Right kidney (tissue), 9 donors: ENCODE measurements around the gene BBS1.
"Not testable (repeated sequence)": the region's sequence is repeated elsewhere in the genome, so short reads cannot be mapped to it uniquely, and the experiment has no call there.

Experiments
- DNase-seq: peaks from one replicate; pipeline ENCODE4 v3.0.0-alpha.2; 2016
- long read RNA-seq, 8 donors: transcript quantifications; one replicate each; lab custom pipeline, GENCODE V29; 2026

Gene BBS1
- long read RNA-seq, donor 1, transcript BBS1-201 (17 exons, 3,423 nt) = major isoform, 9 of 41 reads
- long read RNA-seq, donor 1, partial matches to known transcripts = 24 of 41 reads
- long read RNA-seq, donor 1, other reads (novel, unspliced or antisense) = 7 of 41 reads
- long read RNA-seq, donor 2, transcript BBS1-201 (17 exons, 3,423 nt) = major isoform, 5 of 6 reads
- long read RNA-seq, donor 2, partial matches to known transcripts = 0 of 6 reads
- long read RNA-seq, donor 2, other reads (novel, unspliced or antisense) = 0 of 6 reads
- long read RNA-seq, donor 3, transcript BBS1-201 (17 exons, 3,423 nt) = major isoform, 10 of 18 reads
- long read RNA-seq, donor 3, partial matches to known transcripts = 7 of 18 reads
- long read RNA-seq, donor 3, other reads (novel, unspliced or antisense) = 0 of 18 reads
- long read RNA-seq, donor 4, transcript BBS1-201 (17 exons, 3,423 nt) = major isoform, 9 of 10 reads
- long read RNA-seq, donor 4, partial matches to known transcripts = 0 of 10 reads
- long read RNA-seq, donor 4, other reads (novel, unspliced or antisense) = 0 of 10 reads
- long read RNA-seq, donor 5, transcript BBS1-201 (17 exons, 3,423 nt) = major isoform, 11 of 39 reads
- long read RNA-seq, donor 5, partial matches to known transcripts = 15 of 39 reads
- long read RNA-seq, donor 5, other reads (novel, unspliced or antisense) = 13 of 39 reads
- long read RNA-seq, donor 6, transcript BBS1-201 (17 exons, 3,423 nt) = major isoform, 15 of 15 reads
- long read RNA-seq, donor 6, partial matches to known transcripts = 0 of 15 reads
- long read RNA-seq, donor 6, other reads (novel, unspliced or antisense) = 0 of 15 reads
- long read RNA-seq, donor 7, transcript BBS1-201 (17 exons, 3,423 nt) = major isoform, 10 of 16 reads
- long read RNA-seq, donor 7, partial matches to known transcripts = 5 of 16 reads
- long read RNA-seq, donor 7, other reads (novel, unspliced or antisense) = 0 of 16 reads
- long read RNA-seq, donor 8, transcript BBS1-201 (17 exons, 3,423 nt) = major isoform, 10 of 12 reads
- long read RNA-seq, donor 8, partial matches to known transcripts = 0 of 12 reads
- long read RNA-seq, donor 8, other reads (novel, unspliced or antisense) = 0 of 12 reads

DNA sequence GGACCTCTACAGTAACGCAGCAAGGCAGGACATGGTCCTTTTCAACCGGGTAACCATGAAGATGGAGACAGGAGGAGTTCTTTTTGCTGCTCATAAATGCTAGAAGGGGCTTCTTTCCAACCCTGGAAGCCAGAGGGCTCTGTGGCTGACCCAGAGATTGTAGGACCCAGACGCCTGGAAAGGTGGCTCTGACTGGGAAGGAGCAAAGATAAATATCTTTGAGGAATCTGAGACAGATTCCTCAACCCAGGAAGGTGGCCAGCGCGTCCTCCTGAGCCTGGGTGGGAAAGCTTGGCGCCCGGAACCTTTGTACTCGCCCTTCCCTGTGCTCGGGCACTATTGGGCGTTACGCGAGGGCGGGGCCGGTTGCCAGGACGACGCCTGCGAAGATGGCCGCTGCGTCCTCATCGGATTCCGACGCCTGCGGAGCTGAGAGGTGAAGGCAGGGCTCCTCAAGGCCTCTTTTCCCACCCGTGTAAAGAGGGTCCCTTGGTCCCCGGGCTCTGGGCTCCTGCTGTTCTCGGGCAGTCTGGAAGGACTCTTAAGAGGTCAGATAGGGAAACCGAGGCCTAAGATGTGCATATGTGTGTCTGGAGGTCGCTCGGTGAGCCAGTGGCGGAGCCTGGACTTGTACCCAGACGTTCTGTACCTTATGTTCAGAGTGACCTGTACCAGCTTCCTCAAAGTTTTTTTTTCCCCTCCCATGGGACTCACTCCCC lies at the start of gene BBS1:
Gene BBS1, plus strand, starts transcription at position 365 of the 719 bp plus-strand sequence. Its CDS starts 25 bp downstream, at position 390.
- peak; percentile 86 for DNase-seq

DNA sequence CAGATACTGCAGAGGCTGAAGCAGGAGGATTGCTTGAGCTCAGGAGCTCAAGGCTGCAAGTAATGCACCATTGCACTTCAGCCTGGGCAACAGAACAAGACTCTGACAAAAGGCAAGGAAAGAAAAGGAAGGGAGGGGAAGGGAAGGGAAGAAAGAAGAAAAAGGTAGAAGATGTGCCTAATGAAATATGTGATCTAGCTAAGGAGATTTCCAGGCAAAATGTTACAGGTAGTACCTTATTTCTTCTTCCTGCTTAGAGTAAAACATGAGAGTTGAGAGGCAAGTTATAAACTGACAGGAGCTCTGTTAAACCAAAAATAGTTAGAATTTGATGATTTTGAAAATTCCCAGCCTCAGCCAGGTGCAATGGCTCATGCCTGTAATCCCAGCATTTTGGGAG lies 48.4 kb upstream of the BBS1 start:
- no peak for DNase-seq

GRCh38 chr11:66462911-66463310 lies 47.5 kb upstream of the BBS1 start:
- no peak for DNase-seq

DNA sequence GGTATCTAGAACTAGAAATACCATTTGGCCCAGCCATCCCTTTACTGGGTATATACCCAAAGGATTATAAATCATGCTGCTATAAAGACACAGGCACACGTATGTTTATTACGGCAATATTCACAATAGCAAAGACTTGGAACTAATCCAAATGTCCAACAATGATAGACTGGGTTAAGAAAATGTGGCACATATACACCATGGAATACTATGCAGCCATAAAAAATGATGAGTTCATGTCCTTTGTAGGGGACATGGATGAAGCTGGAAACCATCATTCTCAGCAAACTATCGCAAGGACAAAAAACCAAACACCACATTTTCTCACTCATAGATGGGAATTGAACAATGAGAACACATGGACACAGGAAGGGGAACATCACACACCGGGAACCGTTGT lies 46.3 kb upstream of the BBS1 start:
- DNase-seq = not testable (repeated sequence)

- DNase-seq = no peak
Measured at GRCh38 chr11:66464916-66465315, 45.5 kb upstream of the BBS1 start.

- no peak for DNase-seq
Measured at GRCh38 chr11:66465373-66466224, 44.8 kb upstream of the BBS1 start.

DNA sequence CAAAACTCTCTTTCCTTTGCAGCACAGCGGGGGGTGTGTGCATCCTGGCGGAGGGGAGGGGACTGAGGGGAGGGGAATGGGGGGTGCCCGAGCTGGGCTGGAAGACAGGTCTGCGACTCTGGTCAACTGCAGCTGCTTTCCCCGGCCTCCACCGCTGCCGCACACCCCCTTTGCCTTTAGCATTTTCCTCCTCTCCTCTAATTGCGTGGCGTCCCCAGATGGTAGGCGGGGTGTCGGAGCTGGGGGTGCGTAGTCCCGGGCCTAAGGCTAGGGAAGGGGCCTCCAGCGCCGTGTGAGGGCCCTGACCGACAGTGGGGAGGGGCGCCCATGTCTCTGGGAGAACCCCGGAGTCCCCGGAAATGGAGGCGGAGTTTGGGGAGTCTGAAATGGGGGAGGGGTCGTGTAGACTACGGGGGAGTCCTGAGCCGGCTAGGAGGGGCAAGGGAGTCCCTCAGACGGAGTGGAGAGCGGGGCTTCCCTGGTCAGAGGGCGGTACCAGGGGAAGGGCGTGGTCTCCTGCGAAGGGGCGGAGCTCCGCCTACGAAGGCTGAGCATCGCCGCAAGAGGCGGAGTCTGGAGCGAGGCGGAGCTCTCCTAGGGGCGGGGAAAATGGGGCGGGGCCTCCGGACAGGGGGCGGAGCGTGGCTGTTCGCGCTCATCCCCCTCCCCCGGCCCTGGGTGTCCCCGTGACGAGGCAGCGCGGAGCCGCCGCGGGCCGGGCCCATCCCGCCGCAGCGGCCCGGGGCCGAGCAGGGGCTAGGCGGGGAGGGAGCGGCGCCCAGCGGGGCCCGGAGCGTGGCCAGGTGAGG lies 44.0 kb upstream of the BBS1 start, which contains the start of gene PELI3:
Gene PELI3, plus strand, starts transcription at position 681 of the 809 bp plus-strand sequence. CDS start 1,224 bp downstream, outside the sequence.
- DNase-seq = peak; percentile 85

DNA sequence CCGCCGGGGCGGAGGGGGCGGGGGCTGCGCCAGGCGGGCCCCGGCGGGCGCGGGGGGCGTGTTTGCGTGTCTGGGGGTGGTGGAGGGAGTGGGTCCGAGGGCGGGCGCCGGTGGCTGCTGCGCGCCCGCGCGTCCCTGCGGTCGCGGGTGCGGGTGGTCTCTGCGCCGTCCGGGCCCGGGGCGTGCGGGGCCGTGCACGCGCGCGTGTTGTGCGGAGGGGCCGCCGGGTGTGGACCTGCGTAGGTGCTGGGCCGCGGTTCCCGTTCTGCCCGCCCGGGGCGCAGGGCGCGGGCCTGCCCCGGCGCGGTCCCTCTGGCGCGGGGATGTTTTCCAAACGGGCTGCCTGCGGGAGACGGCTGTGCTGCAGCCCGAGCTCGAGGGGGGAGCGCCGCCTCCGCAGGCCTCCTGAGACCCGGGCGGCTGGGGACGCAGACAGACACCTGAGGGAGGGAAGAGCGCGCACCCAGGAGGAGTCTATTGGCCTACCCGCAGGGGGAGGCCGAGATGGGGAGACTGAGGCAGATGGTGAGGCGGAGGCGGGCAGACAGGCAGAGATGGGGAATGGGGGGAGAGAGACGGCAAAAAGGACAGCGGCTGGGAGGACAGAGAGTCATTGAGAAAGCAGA lies 43.3 kb upstream of the BBS1 start:
- DNase-seq = peak; percentile 54

GRCh38 chr11:66467756-66468155 lies 42.7 kb upstream of the BBS1 start:
- no peak for DNase-seq

- no peak for DNase-seq
Measured at GRCh38 chr11:66468691-66469090, 41.7 kb upstream of the BBS1 start.

DNA sequence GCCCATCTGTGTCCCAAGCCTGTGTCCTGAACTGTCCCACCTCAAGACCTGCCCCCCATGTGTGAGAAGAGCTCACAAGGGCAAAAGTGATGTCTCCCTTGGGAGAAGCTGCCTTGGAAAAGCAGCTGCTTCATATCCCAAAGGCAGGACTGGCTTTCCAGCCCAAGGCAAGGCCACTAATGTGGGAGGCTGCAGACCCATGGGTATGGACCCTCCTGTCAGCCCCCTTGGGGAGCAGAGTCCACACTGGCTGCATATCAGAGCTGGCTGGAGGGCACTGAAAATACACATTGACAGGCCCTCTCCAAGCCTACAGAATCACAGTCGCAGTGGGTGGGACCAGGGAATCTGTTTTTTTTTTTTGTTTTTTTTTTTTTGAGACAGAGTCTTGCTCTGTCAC lies 41.0 kb upstream of the BBS1 start:
- DNase-seq = no peak

DNA sequence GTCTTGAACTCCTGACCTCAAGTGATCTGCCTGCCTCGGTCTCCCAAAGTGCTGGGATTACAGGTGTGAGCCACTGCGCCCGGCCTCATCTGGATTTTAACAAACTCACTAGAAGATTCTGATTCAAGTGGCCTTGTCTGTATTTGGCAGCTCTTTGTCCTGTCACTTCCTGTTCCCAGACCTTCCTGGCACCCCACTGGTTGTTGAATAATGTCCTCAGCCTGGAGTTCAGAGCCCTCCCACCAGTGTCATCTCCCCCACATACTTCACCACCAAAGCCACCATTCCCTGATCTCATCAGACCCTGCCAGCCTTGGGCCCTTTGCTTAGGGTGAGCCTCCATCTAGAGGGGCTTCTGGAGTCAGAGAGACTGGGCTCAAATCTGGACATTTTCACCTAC lies 40.4 kb upstream of the BBS1 start:
- no peak for DNase-seq

DNA sequence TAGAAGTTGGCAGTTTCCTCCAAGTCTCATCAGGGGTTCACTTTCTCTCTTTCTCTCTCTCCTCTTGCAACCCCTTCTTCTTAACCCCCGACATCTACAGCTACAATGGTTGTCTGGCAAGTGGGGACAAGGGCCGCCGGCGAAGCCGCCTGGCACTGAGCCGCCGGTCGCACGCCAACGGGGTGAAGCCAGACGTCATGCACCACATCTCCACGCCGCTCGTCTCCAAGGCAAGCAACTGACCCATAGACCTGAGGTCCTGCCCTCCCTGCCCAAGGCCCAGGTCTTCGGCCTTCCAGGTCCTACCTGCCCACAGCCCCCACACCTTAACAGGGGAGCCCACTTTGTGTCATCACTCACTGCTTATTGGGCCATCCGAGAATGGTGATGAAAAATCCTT lies 39.3 kb upstream of the BBS1 start:
- DNase-seq = no peak

- DNase-seq = no peak
Measured at GRCh38 chr11:66472054-66472453, 38.4 kb upstream of the BBS1 start.

DNA sequence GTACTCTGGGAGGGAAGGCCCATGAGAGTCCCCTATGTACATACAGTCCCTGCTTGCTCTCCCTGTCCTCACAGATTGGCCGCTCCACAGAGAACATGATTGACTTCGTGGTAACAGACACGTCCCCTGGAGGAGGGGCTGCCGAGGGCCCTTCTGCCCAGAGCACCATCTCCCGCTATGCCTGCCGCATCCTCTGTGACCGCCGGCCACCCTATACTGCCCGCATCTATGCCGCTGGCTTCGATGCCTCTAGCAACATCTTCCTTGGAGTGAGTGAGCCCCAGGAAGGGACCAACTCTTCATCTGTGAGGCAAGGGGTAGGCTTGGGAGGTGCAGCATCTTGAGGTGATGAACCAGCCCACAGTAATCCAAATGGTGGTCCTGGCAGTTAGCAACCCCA lies 37.3 kb upstream of the BBS1 start:
- DNase-seq = no peak

DNA sequence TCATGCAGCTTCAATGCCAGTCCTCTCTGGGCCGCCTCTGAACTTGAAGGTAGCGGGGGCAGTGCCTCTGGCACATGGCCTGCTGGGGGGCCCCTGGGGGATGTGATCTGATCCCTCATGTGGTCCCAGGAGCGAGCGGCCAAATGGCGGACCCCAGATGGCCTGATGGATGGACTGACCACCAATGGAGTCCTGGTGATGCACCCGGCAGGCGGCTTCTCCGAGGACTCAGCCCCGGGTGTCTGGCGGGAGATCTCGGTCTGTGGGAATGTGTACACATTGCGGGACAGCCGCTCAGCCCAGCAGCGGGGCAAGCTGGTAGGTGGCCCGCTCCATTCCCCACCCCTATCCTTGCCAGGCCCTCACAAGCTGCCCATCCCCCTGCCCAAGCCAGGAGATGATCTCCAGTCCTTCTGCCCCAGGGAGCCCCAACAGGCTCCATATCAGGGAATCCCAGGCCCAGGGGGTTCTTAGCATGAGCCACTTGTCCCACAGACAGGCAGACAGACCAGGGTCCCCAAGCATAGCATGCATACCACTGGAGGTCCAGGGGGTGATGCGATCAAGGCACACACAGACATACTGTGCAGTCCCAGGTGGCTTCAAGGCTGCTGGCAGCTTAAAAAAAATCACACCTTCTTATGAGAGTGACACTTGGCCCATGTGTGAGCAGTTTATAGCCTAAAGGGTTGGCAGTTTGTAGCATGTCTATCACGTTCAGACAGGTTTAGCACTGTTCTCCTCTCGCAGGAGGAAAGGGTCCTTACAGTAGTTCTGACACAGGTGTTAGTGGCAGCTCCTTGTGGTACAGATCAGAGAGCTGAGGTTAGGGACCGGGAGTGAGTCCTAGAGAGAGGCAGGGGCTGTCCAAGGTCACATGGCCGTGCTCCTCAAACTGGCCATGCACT lies 36.6 kb upstream of the BBS1 start:
- no peak for DNase-seq

- no peak for DNase-seq
Measured at GRCh38 chr11:66475349-66476172, 34.9 kb upstream of the BBS1 start.
